NCI-H2107 (cell line): Measurements from ENCODE around the gene FOXO6.
"Not testable (repeated sequence)": the region's sequence is repeated elsewhere in the genome, so short reads cannot be mapped to it uniquely, and the experiment has no call there.

Experiments
- DNase-seq: peaks from one replicate; lab custom pipeline; 2025; lab: John Stamatoyannopoulos, UW

Gene FOXO6

GRCh38 chr1:41329662-41330587, 31.3 kb upstream of the FOXO6 start:
- DNase-seq: no peak

DNA sequence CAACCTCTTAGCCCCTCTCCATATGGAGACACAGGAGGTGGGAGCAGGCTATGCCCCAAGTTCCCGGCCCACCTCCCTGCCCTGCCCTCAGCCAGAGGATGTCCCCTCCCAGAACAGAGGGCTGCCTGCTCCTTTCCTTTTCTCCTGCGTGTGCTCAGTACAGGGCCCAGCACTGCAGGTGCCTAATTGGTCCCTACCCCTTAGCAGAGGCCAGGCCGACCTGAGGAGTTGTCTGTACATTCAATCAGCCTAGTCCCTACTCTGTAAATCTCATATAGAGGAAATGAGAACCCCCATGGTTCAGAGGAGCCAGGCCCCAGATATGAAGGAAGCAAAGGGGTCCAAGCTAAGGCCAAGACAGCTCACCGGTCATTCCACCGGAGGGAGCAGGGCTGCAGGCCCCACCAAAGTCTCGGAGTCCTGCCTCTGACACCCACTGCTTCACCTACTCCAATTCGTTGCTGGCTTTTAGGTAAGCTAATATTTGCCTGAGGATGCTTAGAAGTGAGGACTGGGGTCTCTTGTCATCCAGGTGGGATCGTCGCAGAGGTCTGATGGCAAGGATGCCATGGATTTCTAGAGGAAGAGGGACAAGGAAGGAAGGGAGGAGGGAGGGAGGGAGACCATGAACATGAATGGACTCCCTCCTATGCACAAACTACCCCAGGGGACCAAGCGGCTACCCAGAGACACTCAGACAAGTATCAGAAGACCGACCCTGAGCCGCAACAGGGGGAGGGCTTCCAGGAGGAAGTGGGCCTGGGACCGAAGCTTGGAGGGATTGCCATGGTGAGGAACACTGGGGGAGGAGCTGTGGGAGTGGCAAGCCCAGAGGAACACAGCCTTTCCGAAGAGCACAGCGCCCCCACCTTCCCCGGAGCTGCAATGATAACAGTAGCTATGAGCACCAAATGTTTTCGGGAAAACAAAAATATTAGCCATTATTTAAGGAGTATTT, 30.4 kb upstream of the FOXO6 start:
- DNase-seq: no peak

GRCh38 chr1:41331546-41331917, 29.7 kb upstream of the FOXO6 start:
- no peak for DNase-seq

DNA sequence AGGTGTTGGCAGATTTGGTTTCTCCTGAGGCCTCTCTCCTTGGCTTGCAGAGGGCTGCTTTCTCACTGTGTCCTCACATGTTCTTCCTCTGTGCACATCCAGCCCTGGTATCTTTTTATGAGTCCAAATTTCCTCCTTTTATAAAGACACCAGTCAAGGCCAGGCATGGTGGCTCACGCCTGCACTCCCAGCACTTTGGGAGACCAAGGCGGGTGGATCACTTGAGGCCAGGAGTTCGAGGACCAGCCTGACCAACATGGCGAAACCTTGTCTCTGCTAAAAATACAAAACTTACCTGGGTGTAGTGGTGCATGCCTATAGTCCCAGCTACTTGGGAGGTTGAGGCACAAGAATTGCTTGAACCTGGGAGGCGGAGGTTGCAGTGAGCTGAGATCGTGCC, 29.1 kb upstream of the FOXO6 start:
- DNase-seq: not testable (repeated sequence)

DNA sequence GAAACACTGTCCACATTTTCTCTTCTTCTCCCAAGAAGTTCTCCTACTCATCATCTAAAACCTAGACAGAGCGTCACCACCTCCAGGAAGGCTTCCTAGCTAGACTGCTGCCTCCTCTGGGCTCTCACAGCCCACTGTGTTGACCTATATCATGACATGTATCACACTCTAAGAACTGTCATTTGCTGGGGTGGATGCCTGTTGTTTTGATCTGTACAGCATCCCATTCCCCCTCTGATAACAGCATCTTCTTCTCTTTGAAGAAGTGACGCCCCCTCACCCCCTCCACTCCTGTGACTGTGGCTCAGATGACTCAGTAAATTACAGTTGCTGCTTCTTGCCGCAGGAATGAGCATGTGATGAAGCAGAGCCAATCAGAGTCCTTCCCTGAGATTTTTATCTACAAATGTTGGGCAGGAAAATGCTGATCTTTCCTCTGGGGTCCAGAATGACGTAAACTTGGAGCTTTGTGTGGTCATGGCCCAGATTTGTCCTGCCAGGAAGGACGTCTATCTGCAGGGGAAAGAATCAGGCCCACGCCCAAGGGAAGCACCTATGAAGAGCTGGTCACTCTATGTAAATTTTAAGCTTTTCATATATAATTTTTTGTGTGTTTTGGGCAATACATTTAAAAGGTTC, 28.0 kb upstream of the FOXO6 start:
- no peak for DNase-seq

GRCh38 chr1:41338820-41339219, 22.4 kb upstream of the FOXO6 start:
- no peak for DNase-seq

DNA sequence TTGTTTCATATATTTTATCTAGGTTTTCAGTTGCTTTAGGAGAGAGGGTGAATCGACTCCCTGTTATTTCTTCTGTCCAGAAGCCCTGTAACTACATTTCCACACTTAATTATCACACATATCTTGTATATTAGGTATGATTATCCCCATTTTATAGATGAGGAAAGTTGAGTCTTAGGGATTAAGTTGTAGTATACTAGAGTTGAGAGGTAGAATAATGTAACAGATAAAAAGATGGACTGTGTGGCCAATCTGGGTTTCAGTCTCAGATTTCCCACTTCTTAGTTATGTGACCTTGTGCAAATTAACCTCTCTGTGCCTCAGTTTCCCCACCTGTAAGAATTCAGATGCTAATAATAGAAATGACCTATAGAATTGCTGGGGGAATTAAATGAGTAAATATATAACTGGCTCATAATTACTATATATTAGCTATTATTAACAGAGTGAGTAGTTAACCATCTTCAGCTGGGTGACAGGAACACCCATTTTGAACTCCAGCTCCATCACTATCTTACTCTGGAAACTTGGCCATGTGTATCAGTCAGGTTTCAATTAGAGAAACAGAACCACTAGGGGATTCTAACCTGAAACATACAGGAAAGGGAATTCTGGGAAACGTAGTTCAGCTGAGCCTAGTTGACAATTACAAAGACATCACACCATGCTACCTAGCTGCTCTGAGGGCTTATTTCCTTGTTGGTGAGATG, 20.4 kb upstream of the FOXO6 start:
- no peak for DNase-seq

DNA sequence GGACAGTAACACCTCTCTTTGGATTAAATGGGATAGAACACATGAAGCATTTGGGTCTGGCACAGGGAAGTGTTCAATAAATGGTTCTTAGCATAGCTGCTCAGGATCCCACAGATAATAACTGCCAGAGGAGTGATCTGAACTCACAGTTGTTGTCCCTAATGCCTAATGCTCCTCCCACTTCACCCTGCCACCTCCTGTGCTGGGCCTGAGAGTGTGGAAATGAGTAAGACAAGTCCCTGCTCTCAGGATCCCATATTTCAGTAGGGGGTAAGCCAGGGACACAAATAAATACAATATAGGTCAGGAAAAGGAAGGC, 19.9 kb upstream of the FOXO6 start:
- DNase-seq: no peak

DNA sequence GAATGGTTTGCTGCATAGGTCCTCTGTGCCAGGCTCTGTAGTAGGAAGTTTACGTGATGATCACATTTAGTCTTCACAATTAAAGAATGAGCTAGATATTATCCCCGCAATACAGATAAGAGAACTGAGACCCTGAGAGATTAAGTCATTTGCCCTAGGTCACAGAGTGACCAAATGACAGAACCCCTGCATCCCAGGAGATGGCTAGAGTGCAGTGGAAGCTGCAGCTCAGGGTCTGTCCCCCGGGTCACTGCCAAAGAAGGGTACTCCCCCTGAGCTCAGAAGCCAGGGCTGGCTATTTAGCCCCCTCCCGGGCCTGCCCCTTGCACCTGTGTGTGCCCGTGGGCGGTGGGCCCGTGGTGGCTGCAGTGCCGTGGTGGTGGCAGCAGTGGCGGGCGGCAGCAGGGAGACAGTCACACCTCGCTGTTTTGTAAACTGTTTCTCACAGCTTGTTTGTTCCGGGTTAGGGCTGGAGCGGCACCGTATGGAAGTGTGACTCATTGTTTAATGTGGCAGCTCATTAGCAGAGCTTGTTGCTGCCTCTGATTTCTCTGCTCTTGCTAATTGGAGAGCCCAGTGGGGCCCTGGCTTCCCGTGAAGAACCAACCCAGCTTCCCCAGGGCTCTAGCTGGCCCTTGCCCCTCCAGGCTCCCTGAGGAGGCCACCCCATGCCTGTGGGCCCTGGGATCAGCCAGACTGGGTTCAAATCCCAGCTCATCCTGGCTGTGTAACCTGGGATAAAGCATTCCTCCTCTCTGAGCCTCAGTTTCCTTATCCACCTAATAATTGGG, 19.3 kb upstream of the FOXO6 start:
- peak; percentile 70 for DNase-seq

DNA sequence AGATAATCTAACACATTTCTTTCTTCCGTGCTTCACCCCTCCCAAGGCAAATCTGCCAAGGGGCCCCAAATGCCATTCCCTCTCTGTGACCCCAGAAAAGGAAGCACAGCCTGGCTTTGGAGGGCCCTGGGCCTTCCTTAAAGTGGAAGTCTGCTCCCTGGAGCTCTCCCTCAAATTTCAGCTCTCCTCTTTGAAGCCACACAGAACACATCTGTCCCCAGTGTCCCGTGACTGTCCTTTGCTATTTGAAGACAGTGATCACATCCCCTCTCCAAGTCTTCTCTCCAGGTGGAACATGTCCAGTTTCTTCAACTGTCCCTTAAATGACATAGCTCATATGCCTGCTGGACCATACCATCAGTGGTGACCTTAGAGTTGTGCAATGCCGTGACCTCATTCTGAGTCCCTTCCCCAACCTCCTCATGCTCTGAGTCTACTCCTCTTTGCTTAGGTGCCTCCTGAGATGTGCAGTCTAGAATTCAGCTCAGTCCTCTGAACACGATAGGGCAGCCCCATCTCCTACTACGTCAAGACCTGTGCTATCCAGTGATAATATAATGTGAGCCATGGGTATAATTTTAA, 18.4 kb upstream of the FOXO6 start:
- no peak for DNase-seq

DNA sequence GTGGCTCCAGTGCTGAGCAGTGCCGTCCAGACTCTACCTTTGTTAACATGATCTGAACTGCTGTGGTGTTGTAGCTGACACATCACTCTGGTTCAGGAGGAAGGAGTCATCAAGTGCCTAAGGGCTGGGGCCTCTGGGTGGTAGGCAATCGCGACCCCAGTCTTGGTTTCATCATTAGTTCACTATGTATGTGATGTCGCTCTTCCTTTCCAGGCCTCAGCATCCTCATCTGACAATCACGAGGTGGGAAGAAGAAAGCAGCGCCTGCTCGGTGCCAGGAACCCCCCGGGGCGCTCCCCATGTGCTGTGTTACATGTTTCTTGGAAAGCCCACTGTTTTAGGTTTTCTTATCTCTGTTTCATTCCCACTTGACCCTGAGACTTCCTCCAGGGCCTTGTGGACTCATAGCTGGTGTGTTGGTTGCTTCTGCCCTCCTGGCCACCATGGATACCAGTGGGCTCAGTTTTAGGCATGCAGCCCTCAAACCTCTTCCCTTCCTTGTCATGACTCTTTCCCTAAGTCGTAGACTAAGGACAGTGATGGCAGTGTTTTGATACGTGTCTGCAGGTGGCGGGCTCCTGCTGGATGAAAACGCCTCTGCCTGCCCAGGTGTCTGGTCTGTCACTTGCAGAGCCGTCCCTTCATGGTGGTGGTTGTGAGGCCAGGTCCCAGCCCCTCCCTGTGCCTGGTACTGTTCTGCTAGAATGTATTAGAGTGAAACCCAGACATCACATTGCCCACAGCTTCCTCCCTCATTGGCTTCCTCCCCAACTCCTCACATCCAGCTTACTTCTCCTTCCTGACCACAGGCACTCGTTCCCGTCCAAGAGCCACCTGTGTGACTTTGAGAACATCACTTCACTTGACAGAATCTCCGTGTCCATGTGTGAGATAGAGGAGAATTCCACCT, 17.2 kb upstream of the FOXO6 start:
- no peak for DNase-seq

DNA sequence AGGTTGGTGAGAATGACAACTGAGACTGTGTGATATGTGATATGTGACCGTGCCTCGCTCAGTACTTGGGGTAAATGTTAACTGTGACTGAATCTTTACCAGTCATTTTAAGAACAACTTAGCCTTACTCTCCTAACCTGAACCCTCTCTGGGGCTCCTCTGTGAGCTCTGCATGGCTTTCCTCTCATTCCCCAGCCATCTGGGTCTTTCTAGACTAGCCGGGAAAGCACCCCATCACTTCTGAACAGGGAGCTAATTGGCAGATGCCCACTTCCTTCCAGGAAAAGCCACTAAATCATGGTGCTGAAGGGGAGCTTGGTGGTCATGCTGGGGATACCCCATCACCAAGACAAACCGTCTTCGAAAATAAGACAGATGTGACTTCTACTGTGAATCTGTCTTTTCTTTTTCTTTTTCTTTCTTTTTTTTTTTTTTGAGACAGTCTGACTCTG, 16.5 kb upstream of the FOXO6 start:
- no peak for DNase-seq

GRCh38 chr1:41345434-41346075, 15.7 kb upstream of the FOXO6 start:
- DNase-seq: no peak

DNA sequence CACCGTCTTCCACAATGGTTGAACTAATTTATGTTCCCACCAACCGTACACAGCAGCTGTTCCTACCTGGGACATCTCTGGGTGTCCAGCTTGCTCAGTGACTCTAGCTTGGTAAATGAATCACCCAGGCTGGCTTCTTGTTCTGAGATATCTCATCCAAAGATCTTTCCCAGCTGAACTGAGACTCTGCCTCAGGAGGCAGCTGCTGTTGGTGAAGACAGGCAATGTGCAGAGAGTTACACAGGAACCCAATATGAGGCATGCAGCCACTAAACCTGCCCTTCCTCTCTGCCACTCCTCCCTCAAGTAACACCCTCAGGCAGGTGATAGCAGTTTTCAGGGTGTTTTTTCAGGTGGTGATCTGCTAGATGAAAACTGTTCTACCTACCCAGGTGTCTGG, 14.0 kb upstream of the FOXO6 start:
- DNase-seq: no peak

DNA sequence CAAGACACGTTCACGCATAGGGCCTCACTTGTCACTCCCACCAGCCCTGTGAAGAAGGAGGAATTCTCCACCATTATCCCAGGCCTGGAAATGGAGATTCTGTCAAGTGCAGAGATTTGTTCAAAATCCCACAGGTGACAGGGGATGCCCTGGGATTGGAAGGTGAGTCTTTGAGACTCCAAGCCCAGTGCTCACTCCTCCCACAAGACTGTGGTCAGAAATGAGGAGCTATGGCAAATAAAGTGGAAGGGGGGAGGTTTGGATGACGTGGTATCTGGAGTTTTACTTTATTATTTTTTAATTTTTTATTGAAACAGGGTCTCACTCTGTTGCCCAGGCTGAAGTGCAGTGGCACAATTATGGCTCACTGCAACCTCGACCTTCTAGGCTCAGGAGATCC, 12.8 kb upstream of the FOXO6 start:
- no peak for DNase-seq

GRCh38 chr1:41349361-41350054, 11.7 kb upstream of the FOXO6 start:
- no peak for DNase-seq

DNA sequence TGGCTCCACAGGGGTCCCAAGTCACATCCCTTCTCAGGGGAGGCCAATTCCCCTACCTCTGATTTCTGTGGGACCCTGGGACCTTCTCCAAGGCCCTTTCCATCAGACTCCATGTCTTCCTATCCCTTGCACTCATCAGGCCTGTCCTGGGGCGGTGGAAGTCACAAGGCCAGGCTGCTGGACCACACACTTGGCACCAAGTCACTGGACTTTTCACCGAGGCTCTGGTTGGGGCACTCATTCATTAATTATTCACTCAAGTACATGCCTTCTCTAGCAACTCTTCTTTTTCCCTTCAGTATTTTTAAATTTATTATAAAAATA, 11.2 kb upstream of the FOXO6 start:
- DNase-seq: no peak

DNA sequence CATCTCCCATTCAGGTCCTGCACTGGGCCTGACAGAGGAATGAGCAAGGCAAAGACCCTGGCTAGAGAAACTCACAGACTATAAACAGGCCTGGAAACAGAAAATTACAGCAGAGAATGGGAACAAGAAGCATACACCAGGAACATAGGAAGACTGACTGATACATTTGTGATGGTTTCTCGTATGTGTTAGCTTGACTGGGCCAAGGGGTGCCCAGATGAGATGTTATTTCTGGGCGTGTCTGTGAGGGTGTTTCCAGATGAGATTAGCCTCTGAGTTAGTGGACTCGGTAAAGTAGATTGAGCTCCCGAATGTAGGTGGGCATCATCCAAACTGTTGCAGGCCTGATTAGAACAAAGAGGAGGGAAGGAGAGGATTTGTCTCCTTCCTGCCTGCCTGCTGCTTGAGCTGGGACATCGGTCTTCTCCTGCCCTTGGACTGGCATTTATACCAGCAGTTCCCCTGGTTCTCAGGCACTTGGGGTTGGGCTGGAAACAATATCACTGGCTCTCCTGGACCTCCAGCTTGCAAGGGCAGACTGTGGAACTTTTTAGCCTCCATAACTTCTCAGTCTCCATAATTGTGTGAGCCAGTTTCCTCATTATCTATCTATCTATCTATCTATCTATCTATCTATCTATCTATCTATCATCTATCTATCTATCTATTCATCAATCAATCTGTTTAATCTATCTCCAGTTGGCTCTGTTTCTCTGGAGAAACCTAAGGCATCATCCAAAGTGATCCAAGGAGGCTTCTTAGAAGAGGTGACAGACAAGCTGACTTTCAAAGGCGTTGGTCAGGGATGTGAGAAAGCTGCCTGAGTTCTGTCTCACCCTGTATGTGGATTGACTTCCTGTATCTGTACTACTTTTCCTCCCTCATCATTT, 9.7 kb upstream of the FOXO6 start:
- DNase-seq: no peak
